GM12878 (cell line): Measurements from ENCODE around the gene INKA1. TPM values are rescaled to one million over a fixed set of nuclear protein-coding genes. Genes with fewer than 3 reads are reported as not detected.

Experiments used
- ATAC-seq: fragments of 200-7000 bp; cut with Tn5 transposase; 3 replicates; pipeline ENCODE4 v1.9.1; 2020; ENCODE audit warnings: mild to moderate bottlenecking, moderate library complexity
- BruUV-seq: library from RNA; stranded (reverse); fragments of 400-500 nt; replicated peaks from 2 replicates; lab custom pipeline; 2021; lab: Mats Ljungman, UMichigan
- CTCF ChIA-PET: fragments of 300-600 bp; sonication (Branson Sonifier 250); formaldehyde crosslinking; extraction: SDS; loops from one replicate; lab custom pipeline; 2021; ENCODE audit warnings: inconsistent platforms; lab: Yijun Ruan, JAX
- POLR2A ChIA-PET: fragments of 350-600 bp; formaldehyde crosslinking; extraction: SDS; loops from one replicate; lab custom pipeline; 2021; ENCODE audit warnings: inconsistent platforms; lab: Charles Lee
- RAD21 ChIA-PET: fragments of 300-600 bp; sonication (Branson Sonifier 250); formaldehyde crosslinking; loops from one replicate; lab custom pipeline; 2023; ENCODE audit warnings: antibody characterized with exemption; ENCODE audit not compliant: unreplicated experiment; lab: Charles Lee
- SMC1A ChIA-PET: fragments of 300-600 bp; sonication (Branson Sonifier 250); formaldehyde crosslinking; loops from one replicate; lab custom pipeline; 2023; ENCODE audit not compliant: unreplicated experiment, uncharacterized antibody; lab: Charles Lee
- DNase-seq: peaks from one replicate; pipeline ENCODE4 v3.0.0-alpha.2; 2011; ENCODE audit warnings: low read depth, low spot score
- FAIRE-seq: peaks from 3 replicates; lab custom pipeline; 2011; peaks lifted over from hg19 to GRCh38; lab: Jason Lieb, UNC
- H2AFZ ChIP-seq: 2 replicates; pipeline ENCODE4 v1.6.0; 2011; ENCODE audit warnings: low read depth, low read length, control low read depth; ENCODE audit not compliant: control insufficient read depth
- H3K27ac ChIP-seq: 2 replicates; pipeline ENCODE4 v1.5.1; 2011; ENCODE audit warnings: control low read depth; ENCODE audit not compliant: control insufficient read depth, insufficient read depth
- H3K27me3 ChIP-seq, 2 experiments: replicated peaks in 1 of 2; 2 replicates each; pipeline versions ENCODE4 v1.6.0 to v1.6.1; 2011; ENCODE audit warnings: low read length in 1 of 2; ENCODE audit not compliant: control insufficient read depth in 2 of 2, insufficient read depth in 2 of 2
- H3K36me3 ChIP-seq, 2 experiments: 2 replicates each; pipeline ENCODE4 v1.5.1; 2011; ENCODE audit warnings: low read length in 1 of 2; ENCODE audit not compliant: control insufficient read depth in 2 of 2, insufficient read depth in 2 of 2
- H3K4me1 ChIP-seq: 2 replicates; pipeline ENCODE4 v1.6.1; 2011; ENCODE audit warnings: mild to moderate bottlenecking, low read length, moderate library complexity, mixed read lengths; ENCODE audit not compliant: control insufficient read depth, insufficient read depth
- H3K4me2 ChIP-seq: 2 replicates; pipeline ENCODE4 v1.6.0; 2011; ENCODE audit warnings: control low read depth; ENCODE audit not compliant: control insufficient read depth, insufficient read depth
- H3K4me3 ChIP-seq: fragments of 200-600 bp; sonication (generic); 2 replicates; pipeline ENCODE4 v1.5.1; 2016
- H3K79me2 ChIP-seq: 2 replicates; pipeline ENCODE4 v1.6.0; 2011; ENCODE audit warnings: low read length; ENCODE audit not compliant: control insufficient read depth, insufficient read depth
- H3K9ac ChIP-seq: 2 replicates; pipeline ENCODE4 v1.8.0; 2011; ENCODE audit warnings: low read length, control low read depth, mixed read lengths; ENCODE audit not compliant: control insufficient read depth, insufficient read depth
- H3K9me3 ChIP-seq: replicated peaks from 3 replicates; pipeline ENCODE4 v1.5.1; 2011; ENCODE audit warnings: mild to moderate bottlenecking, low read length; ENCODE audit not compliant: control insufficient read depth, insufficient read depth
- H4K20me1 ChIP-seq: 2 replicates; pipeline ENCODE4 v1.6.0; 2011; ENCODE audit not compliant: control insufficient read depth, insufficient read depth
- ATF2 ChIP-seq: IDR thresholded peaks from 2 replicates; pipeline ENCODE4 v1.6.1; 2012; ENCODE audit warnings: low read length, inconsistent platforms
- IKZF1 ChIP-seq: fragments of 450-650 bp; conservative IDR thresholded peaks from 2 replicates; pipeline ENCODE4 v1.6.1; 2017; ENCODE audit warnings: antibody characterized with exemption, mild to moderate bottlenecking
- NR2C1 ChIP-seq: fragments of 450-650 bp; IDR thresholded peaks from 2 replicates; pipeline ENCODE4 v1.6.1; 2017; ENCODE audit warnings: antibody characterized with exemption, mild to moderate bottlenecking, moderate library complexity
- PAX8 ChIP-seq: fragments of 450-650 bp; IDR thresholded peaks from 2 replicates; pipeline ENCODE4 v1.6.1; 2017; ENCODE audit warnings: mild to moderate bottlenecking, moderate library complexity
- SMAD5 ChIP-seq: IDR thresholded peaks from 2 replicates; pipeline ENCODE4 v1.6.1; 2016; ENCODE audit warnings: antibody characterized with exemption, low read depth
- SMC3 ChIP-seq: IDR thresholded peaks from 2 replicates; pipeline ENCODE4 v1.6.1; 2011; ENCODE audit warnings: low read length, improper control_type of control experiment, borderline replicate concordance
- ZBTB11 ChIP-seq: fragments of 450-650 bp; formaldehyde crosslinking; IDR thresholded peaks from 2 replicates; pipeline ENCODE4 v1.5.0; 2022; ENCODE audit warnings: mild to moderate bottlenecking, missing genetic modification characterization
- WGBS: methylation state at CpG from one replicate; pipeline ENCODE4 v1.1.6; 2016; ENCODE audit warnings: low lambda C conversion rate; ENCODE audit not compliant: insufficient replicate concordance, insufficient coverage; ENCODE audit errors: missing lambda C conversion rate; 5-methylcytosine and 5-hydroxymethylcytosine counted together
- in situ Hi-C: fragments of 300-500 bp; cut with MboI; formaldehyde crosslinking; loops from 9 replicates; pipeline ENCODE4 v1.14.3; 2018; ENCODE audit warnings: mixed read lengths
- intact Hi-C: fragments of 100-400 bp; cut with micrococcal nuclease; formaldehyde crosslinking; loops from one replicate; pipeline ENCODE4 v1.14.2; 2022; ENCODE audit not compliant: unreplicated experiment
- polyA plus RNA-seq, 11 experiments: library from polyadenylated mRNA; depleted of rRNA in 4 of 11; unstranded in 6 of 11; stranded (reverse) in 5 of 11; fragments of >200 nt; fragmentation: Nextera tagmentation in 4 of 11; fragmentation: Illumina TruSeq in 1 of 11; extraction: Ambion mirVana in 4 of 11; extraction: Trizol in 1 of 11; gene quantifications; 1 replicate in 1 of 11; 2 replicates in 10 of 11; pipeline versions ENCODE4 v1.2.1 to v1.2.3, GENCODE V29; 2011 to 2016; ENCODE audit warnings: inconsistent platforms in 2 of 11, missing spikeins in 2 of 11, low read depth in 1 of 11
- total RNA-seq, 4 experiments: library from RNA; depleted of rRNA in 3 of 4; stranded (reverse); fragments of >200 nt in 3 of 4; fragmentation: Illumina TruSeq in 1 of 4; extraction: Trizol in 1 of 4; gene quantifications; 2 replicates each; pipeline versions ENCODE4 v1.2.1 to v1.2.3, GENCODE V29; 2013 to 2021
- TF ChIP-seq, protein P1 (sequence below): fragments of 450-650 bp; IDR thresholded peaks from 2 replicates; pipeline ENCODE4 v1.6.1; 2017; ENCODE audit warnings: mild to moderate bottlenecking, low read depth, inconsistent platforms; ENCODE audit not compliant: poor library complexity, severe bottlenecking
- TF ChIP-seq, protein P2 (sequence below): fragments of 450-650 bp; IDR thresholded peaks from 2 replicates; pipeline ENCODE4 v1.6.1; 2017; ENCODE audit warnings: antibody characterized with exemption, mild to moderate bottlenecking, moderate library complexity

The INKA1 gene
- total and polyA plus RNA-seq, 10 of the 15 experiments (the other 5 are each of a cell fraction or from before 2014, with no cell fraction given) = 0.32 to 10.5 (median 4.9) TPM

DNA sequence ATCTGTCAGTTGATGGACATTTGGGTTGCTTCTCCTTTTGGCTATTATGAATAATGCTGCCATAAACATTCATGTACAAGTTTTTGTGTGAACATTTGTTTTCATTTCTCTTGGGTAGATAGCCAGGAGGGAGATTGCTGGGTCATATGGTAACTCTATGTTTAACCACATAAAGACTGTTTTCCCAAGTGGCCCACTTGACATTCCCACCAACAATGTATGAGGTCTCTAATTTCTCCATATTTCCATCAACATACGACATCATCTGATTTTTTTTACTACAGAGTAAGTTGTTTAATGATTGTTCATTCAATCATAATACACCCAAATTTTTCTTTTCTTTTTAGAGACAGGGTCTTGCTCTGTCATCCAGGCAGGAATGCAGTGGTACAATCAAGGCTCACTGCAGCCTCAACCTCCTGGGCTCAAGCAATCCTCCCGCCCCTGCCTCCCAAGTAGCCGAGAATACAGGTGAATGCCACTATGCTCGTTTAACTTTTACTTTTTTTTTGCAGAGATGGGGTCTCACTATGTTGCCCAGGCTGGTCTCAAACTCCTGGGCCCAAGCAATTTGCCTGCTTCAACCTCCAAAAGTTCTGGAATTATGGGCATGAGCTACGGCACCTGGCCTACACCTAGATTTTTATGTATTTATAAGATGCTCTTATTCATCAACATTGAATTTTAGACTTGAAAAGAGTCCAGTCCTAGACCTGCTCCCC is 23.5 kb upstream of the INKA1 start (continued):
- TF ChIP-seq ATF2 = no peak
- TF ChIP-seq IKZF1 = no peak
- TF ChIP-seq ZBTB11 (CRISPR knock-in tag) = no peak

DNA sequence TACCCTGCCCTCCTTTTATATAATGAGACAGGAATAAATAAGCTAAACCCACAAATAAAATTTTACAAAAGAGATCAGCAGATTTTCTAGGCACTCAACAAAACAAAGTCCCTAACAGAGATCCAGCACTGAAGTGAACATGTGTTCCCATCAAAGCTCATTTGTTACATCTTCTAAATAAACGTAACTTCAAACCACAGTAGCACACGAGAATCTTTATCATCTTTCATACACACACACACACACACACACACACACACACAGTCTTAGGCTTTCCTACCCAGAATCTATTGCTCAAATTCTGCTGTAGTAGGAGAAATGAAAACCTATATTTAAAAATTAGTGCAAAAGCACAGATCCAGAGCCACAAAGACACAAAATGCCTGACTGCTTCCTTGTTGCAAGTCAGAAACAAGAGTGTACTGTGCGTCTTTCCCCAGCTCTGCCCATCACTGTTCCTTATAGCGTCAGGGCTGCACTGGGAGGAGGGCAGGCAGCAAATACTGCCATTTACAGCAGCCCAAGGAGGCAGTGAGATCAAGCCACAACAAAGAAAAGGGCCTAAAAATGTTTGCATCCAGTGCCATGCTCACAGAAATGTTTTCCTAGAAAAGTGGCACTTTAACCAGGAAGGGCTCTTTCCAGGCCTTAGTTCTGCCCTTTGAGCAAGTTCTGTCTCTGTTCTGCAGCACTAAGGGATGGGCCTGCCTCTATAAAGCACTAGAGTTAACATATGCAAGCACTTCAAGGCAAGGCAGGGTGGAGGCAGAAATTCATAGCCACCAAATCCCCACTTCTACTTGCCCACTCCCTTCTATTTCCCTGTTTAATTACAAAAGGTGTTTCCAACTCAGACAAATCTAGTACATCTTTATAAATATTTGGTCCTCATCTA is 22.7 kb upstream of the INKA1 start:
- H3K79me2 ChIP-seq = peaks cover 27% of the 10 kb centered on the region
- H3K9ac ChIP-seq = no peak overlapping the region
- peaks cover 4% of the 10 kb centered on the region; the same call in 1 of the 2 replicates for H3K4me1 ChIP-seq
- H3K4me2 ChIP-seq = no peak overlapping the region
- no peaks in the 10 kb centered on the region for H3K9me3 ChIP-seq
- in situ Hi-C loops (no loop called here), intact Hi-C loops (no loop called here)
- no peaks in the 10 kb centered on the region for H4K20me1 ChIP-seq
- H3K27ac ChIP-seq = no peak overlapping the region
- no peak overlapping the region for H2AFZ ChIP-seq
- no TSS peak for BruUV-seq
- peaks cover 0 to 3% of the 10 kb centered on the region in 2 experiments; a peak in 2 of 4 replicates for H3K36me3 ChIP-seq
- POLR2A ChIA-PET = no interaction called here
- WGBS = 100% methylated on average over 3 of the region's 4 CpGs
- DNase-seq (no peak), ATAC-seq (0 out of 3 replicates have a peak, but pooled peaks have one; percentile 21), FAIRE-seq (no peak)
- CTCF ChIA-PET = no interaction called here
- RAD21 ChIA-PET = interaction anchor here (1.4 kb wide), 1 partner anchor 59 kb away, joined by 4 read pairs; no protein-coding TSS in a partner anchor
- SMC1A ChIA-PET = interaction anchor here (0.8 kb wide), 1 partner anchor 9 kb away, joined by 4 read pairs; no protein-coding TSS in a partner anchor
- H3K4me3 ChIP-seq = no peak overlapping the region
- no peaks in the 10 kb centered on the region for H3K27me3 ChIP-seq
- TF ChIP-seq NR2C1 (no peak), PAX8 (no peak), SMAD5 (no peak), SMC3 (no peak)
- TF ChIP-seq, protein P1, sequence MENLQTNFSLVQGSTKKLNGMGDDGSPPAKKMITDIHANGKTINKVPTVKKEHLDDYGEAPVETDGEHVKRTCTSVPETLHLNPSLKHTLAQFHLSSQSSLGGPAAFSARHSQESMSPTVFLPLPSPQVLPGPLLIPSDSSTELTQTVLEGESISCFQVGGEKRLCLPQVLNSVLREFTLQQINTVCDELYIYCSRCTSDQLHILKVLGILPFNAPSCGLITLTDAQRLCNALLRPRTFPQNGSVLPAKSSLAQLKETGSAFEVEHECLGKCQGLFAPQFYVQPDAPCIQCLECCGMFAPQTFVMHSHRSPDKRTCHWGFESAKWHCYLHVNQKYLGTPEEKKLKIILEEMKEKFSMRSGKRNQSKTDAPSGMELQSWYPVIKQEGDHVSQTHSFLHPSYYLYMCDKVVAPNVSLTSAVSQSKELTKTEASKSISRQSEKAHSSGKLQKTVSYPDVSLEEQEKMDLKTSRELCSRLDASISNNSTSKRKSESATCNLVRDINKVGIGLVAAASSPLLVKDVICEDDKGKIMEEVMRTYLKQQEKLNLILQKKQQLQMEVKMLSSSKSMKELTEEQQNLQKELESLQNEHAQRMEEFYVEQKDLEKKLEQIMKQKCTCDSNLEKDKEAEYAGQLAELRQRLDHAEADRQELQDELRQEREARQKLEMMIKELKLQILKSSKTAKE = no peak
- TF ChIP-seq, protein P2, sequence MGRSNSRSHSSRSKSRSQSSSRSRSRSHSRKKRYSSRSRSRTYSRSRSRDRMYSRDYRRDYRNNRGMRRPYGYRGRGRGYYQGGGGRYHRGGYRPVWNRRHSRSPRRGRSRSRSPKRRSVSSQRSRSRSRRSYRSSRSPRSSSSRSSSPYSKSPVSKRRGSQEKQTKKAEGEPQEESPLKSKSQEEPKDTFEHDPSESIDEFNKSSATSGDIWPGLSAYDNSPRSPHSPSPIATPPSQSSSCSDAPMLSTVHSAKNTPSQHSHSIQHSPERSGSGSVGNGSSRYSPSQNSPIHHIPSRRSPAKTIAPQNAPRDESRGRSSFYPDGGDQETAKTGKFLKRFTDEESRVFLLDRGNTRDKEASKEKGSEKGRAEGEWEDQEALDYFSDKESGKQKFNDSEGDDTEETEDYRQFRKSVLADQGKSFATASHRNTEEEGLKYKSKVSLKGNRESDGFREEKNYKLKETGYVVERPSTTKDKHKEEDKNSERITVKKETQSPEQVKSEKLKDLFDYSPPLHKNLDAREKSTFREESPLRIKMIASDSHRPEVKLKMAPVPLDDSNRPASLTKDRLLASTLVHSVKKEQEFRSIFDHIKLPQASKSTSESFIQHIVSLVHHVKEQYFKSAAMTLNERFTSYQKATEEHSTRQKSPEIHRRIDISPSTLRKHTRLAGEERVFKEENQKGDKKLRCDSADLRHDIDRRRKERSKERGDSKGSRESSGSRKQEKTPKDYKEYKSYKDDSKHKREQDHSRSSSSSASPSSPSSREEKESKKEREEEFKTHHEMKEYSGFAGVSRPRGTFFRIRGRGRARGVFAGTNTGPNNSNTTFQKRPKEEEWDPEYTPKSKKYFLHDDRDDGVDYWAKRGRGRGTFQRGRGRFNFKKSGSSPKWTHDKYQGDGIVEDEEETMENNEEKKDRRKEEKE = no peak
